Measurements from ENCODE around the gene TMPO. TPM values are rescaled to one million over a fixed set of nuclear protein-coding genes. Genes with fewer than 3 reads are reported as not detected.

Gene TMPO
- total and polyA plus RNA-seq, 3 experiments from 2014 or later: 42.0 to 274 (median 260) TPM

- Mint-ChIP-seq H3K27me3 (peaks cover 0 to 3% of the 10 kb centered on the region in 2 donors), H3K4me1 (no peaks in the 10 kb centered on the region), H3K4me3 (no peak overlapping the region), H3K9me3 (no peaks in the 10 kb centered on the region), H3K36me3 (peaks cover 0 to 4% (median 0%) of the 10 kb centered on the region in 3 donors), H3K27ac (no peak overlapping the region)
- no peak for DNase-seq
- ChIA-PET CTCF (interaction anchor here (0.9 kb wide), 1 partner anchor 67 kb away, joined by 3 read pairs; no protein-coding TSS in a partner anchor), POLR2A (interaction anchor here (0.5 kb wide), 1 partner anchor 156 kb away, joined by 5 read pairs; no protein-coding TSS in a partner anchor)
- no peak overlapping the region for H3K4me3 ChIP-seq (ENCODE audit: low read length)
- no peaks in the 10 kb centered on the region for H3K9me3 ChIP-seq (ENCODE audit: low read length)
- H3K27me3 ChIP-seq (ENCODE audit: insufficient read depth, low read length, poor library complexity, severe bottlenecking): no peaks in the 10 kb centered on the region
- no peaks in the 10 kb centered on the region for H3K4me1 ChIP-seq (ENCODE audit: insufficient read depth, low read length)
- H3K27ac ChIP-seq (ENCODE audit: low read depth, low read length): no peak overlapping the region
- H3K36me3 ChIP-seq (ENCODE audit: insufficient read depth, low read length): no peaks in the 10 kb centered on the region
These were observed 65.7 kb downstream of the TMPO start for GRCh38 chr12:98581101-98581500.

GRCh38 chr12:98582093-98582492 lies 66.7 kb downstream of the TMPO start:
- Mint-ChIP-seq H3K36me3 (peaks cover 0 to under 1% (median 0%) of the 10 kb centered on the region in 3 donors), H3K27me3 (peaks cover 0 to 3% of the 10 kb centered on the region in 2 donors), H3K9me3 (no peaks in the 10 kb centered on the region), H3K4me3 (no peak overlapping the region), H3K27ac (no peak overlapping the region), H3K4me1 (no peaks in the 10 kb centered on the region)
- no peaks in the 10 kb centered on the region for H3K36me3 ChIP-seq (ENCODE audit: insufficient read depth, low read length)
- ChIA-PET CTCF (no interaction called here), POLR2A (no interaction called here)
- DNase-seq: no peak
- H3K4me3 ChIP-seq (ENCODE audit: low read length): no peak overlapping the region
- H3K27ac ChIP-seq (ENCODE audit: low read depth, low read length): no peak overlapping the region
- H3K4me1 ChIP-seq (ENCODE audit: insufficient read depth, low read length): no peaks in the 10 kb centered on the region
- H3K27me3 ChIP-seq (ENCODE audit: insufficient read depth, low read length, poor library complexity, severe bottlenecking): no peaks in the 10 kb centered on the region
- H3K9me3 ChIP-seq (ENCODE audit: low read length): no peaks in the 10 kb centered on the region

- Histone ChIP-seq H3K4me3 (ENCODE audit: low read length) (no peak overlapping the region), H3K9me3 (ENCODE audit: low read length) (no peaks in the 10 kb centered on the region), H3K27me3 (ENCODE audit: insufficient read depth, low read length, poor library complexity, severe bottlenecking) (no peaks in the 10 kb centered on the region), H3K4me1 (ENCODE audit: insufficient read depth, low read length) (no peaks in the 10 kb centered on the region), H3K27ac (ENCODE audit: low read depth, low read length) (no peak overlapping the region), H3K36me3 (ENCODE audit: insufficient read depth, low read length) (no peaks in the 10 kb centered on the region)
- Mint-ChIP-seq H3K4me3 (no peak overlapping the region), H3K36me3 (no peaks in the 10 kb centered on the region), H3K27ac (no peak overlapping the region), H3K9me3 (no peaks in the 10 kb centered on the region), H3K4me1 (peaks cover 0 to 2% (median 0%) of the 10 kb centered on the region in 3 donors), H3K27me3 (no peaks in the 10 kb centered on the region)
- DNase-seq: no peak
- ChIA-PET POLR2A (no interaction called here), CTCF (interaction anchor here (0.7 to 2.4 kb wide), 2 partner anchors 20 to 45 kb away, joined by 3 to 7 read pairs; no protein-coding TSS in a partner anchor)
These were observed 71.7 kb downstream of the TMPO start for GRCh38 chr12:98587084-98587483.

GRCh38 chr12:98591209-98591608 lies 75.8 kb downstream of the TMPO start:
- H3K4me1 ChIP-seq (ENCODE audit: insufficient read depth, low read length): peaks cover 26% of the 10 kb centered on the region
- H3K4me3 ChIP-seq (ENCODE audit: low read length): no peak overlapping the region
- no peaks in the 10 kb centered on the region for H3K9me3 Mint-ChIP-seq
- H3K27ac ChIP-seq (ENCODE audit: low read depth, low read length): no peak overlapping the region
- ChIA-PET CTCF (interaction anchor here (1.0 to 1.2 kb wide), 2 partner anchors 13 to 24 kb away, joined by 3 to 4 read pairs; no protein-coding TSS in a partner anchor), POLR2A (no interaction called here)
- H3K27me3 Mint-ChIP-seq: no peaks in the 10 kb centered on the region
- peak overlapping the region in 4 of 7 donors; percentile 26 to 68 (median 45) for H3K4me3 Mint-ChIP-seq
- no peak for DNase-seq
- H3K27me3 ChIP-seq (ENCODE audit: insufficient read depth, low read length, poor library complexity, severe bottlenecking): no peaks in the 10 kb centered on the region
- no peaks in the 10 kb centered on the region for H3K9me3 ChIP-seq (ENCODE audit: low read length)
- peaks cover 4 to 24% (median 5%) of the 10 kb centered on the region in 3 donors for H3K36me3 Mint-ChIP-seq
- H3K36me3 ChIP-seq (ENCODE audit: insufficient read depth, low read length): no peaks in the 10 kb centered on the region
- H3K4me1 Mint-ChIP-seq: peaks cover 24 to 27% (median 26%) of the 10 kb centered on the region in 3 donors
- peak overlapping the region in 6 of 8 donors; percentile 26 to 92 (median 78) for H3K27ac Mint-ChIP-seq

- Histone ChIP-seq H3K4me3 (ENCODE audit: low read length) (peak overlapping the region; percentile 84), H3K9me3 (ENCODE audit: low read length) (no peaks in the 10 kb centered on the region), H3K4me1 (ENCODE audit: insufficient read depth, low read length) (peaks cover 37% of the 10 kb centered on the region), H3K27me3 (ENCODE audit: insufficient read depth, low read length, poor library complexity, severe bottlenecking) (no peaks in the 10 kb centered on the region), H3K27ac (ENCODE audit: low read depth, low read length) (peak overlapping the region; percentile 98), H3K36me3 (ENCODE audit: insufficient read depth, low read length) (peaks cover 8% of the 10 kb centered on the region)
- DNase-seq: no peak
- Mint-ChIP-seq H3K36me3 (peaks cover 4 to 40% (median 6%) of the 10 kb centered on the region in 3 donors), H3K4me1 (peaks cover 34 to 41% (median 38%) of the 10 kb centered on the region in 3 donors), H3K27ac (peak overlapping the region; percentile 94 to 100 (median 97)), H3K9me3 (no peaks in the 10 kb centered on the region), H3K4me3 (peak overlapping the region; percentile 90 to 100 (median 95)), H3K27me3 (no peaks in the 10 kb centered on the region)
- ChIA-PET POLR2A (interaction anchor here (0.6 to 4.4 kb wide), 6 partner anchors 25 to 138 kb away, joined by 3 to 38 read pairs (median 3); partner anchors contain the start of genes APAF1, IKBIP and TMPO), CTCF (interaction anchor here (1.1 to 4.2 kb wide), 7 partner anchors 9 to 101 kb away, joined by 3 to 18 read pairs (median 5); partner anchors contain the start of genes IKBIP and TMPO)
These were observed 77.5 kb downstream of the TMPO start for GRCh38 chr12:98592825-98593322.

- ChIA-PET CTCF (interaction anchor here (1.1 to 4.2 kb wide), 10 partner anchors 9 to 103 kb away, joined by 3 to 18 read pairs (median 4); partner anchors contain the start of genes IKBIP and TMPO), POLR2A (interaction anchor here (0.7 to 4.4 kb wide), 6 partner anchors 13 to 90 kb away, joined by 3 to 38 read pairs (median 3); partner anchors contain the start of genes APAF1, IKBIP and TMPO)
- no peaks in the 10 kb centered on the region for H3K27me3 Mint-ChIP-seq
These were observed 78.1 kb downstream of the TMPO start, which contains the start of gene SLC25A3 for GRCh38 chr12:98593351-98594049. SLC25A3 (plus strand) TSS chr12:98593686; CDS start chr12:98593979, 293 bp downstream.

GRCh38 chr12:98594050-98594835 lies 78.9 kb downstream of the TMPO start:
- peak overlapping the region; percentile 94 to 100 (median 97) for H3K27ac Mint-ChIP-seq
- H3K9me3 Mint-ChIP-seq: no peaks in the 10 kb centered on the region
- no peaks in the 10 kb centered on the region for H3K9me3 ChIP-seq (ENCODE audit: low read length)
- no peaks in the 10 kb centered on the region for H3K27me3 Mint-ChIP-seq
- peaks cover 18% of the 10 kb centered on the region for H3K36me3 ChIP-seq (ENCODE audit: insufficient read depth, low read length)
- peaks cover 4 to 52% (median 7%) of the 10 kb centered on the region in 3 donors for H3K36me3 Mint-ChIP-seq
- ChIA-PET CTCF (interaction anchor here (1.1 to 4.2 kb wide), 9 partner anchors 8 to 104 kb away, joined by 3 to 18 read pairs (median 5); partner anchors contain the start of genes IKBIP and TMPO), POLR2A (interaction anchor here (0.7 to 4.4 kb wide), 3 partner anchors 13 to 79 kb away, joined by 3 to 38 read pairs (median 37); partner anchors contain the start of genes APAF1, IKBIP and TMPO)
- no peaks in the 10 kb centered on the region for H3K27me3 ChIP-seq (ENCODE audit: insufficient read depth, low read length, poor library complexity, severe bottlenecking)
- DNase-seq: no peak
- peak overlapping the region; percentile 83 for H3K4me3 ChIP-seq (ENCODE audit: low read length)
- peaks cover 38 to 48% (median 40%) of the 10 kb centered on the region in 3 donors for H3K4me1 Mint-ChIP-seq
- H3K27ac ChIP-seq (ENCODE audit: low read depth, low read length): peak overlapping the region; percentile 98
- H3K4me3 Mint-ChIP-seq: peak overlapping the region; percentile 90 to 100 (median 95)
- peaks cover 37% of the 10 kb centered on the region for H3K4me1 ChIP-seq (ENCODE audit: insufficient read depth, low read length)

More at GRCh38 chr12:98593351-98594049, 78.1 kb downstream of the TMPO start, which contains the start of gene SLC25A3:
- no peaks in the 10 kb centered on the region for H3K9me3 ChIP-seq (ENCODE audit: low read length)
- peak within 1 kb of the TSS; percentile 90 to 100 (median 95) for H3K4me3 Mint-ChIP-seq
- H3K36me3 Mint-ChIP-seq: peaks cover 4 to 46% (median 7%) of the 10 kb centered on the region in 3 donors
- peak; percentile 91 to 97 (median 94) for DNase-seq
- peak within 1 kb of the TSS; percentile 98 for H3K27ac ChIP-seq (ENCODE audit: low read depth, low read length)
- H3K9me3 Mint-ChIP-seq: no peaks in the 10 kb centered on the region
- peak within 1 kb of the TSS; percentile 94 to 100 (median 97) for H3K27ac Mint-ChIP-seq
- H3K4me1 Mint-ChIP-seq: peaks cover 38 to 47% (median 40%) of the 10 kb centered on the region in 3 donors
- peaks cover 37% of the 10 kb centered on the region for H3K4me1 ChIP-seq (ENCODE audit: insufficient read depth, low read length)
- H3K4me3 ChIP-seq (ENCODE audit: low read length): peak within 1 kb of the TSS; percentile 84
- peaks cover 14% of the 10 kb centered on the region for H3K36me3 ChIP-seq (ENCODE audit: insufficient read depth, low read length)
- H3K27me3 ChIP-seq (ENCODE audit: insufficient read depth, low read length, poor library complexity, severe bottlenecking): no peaks in the 10 kb centered on the region
